ENCODE measurements around the gene MEGF11.

DNA sequence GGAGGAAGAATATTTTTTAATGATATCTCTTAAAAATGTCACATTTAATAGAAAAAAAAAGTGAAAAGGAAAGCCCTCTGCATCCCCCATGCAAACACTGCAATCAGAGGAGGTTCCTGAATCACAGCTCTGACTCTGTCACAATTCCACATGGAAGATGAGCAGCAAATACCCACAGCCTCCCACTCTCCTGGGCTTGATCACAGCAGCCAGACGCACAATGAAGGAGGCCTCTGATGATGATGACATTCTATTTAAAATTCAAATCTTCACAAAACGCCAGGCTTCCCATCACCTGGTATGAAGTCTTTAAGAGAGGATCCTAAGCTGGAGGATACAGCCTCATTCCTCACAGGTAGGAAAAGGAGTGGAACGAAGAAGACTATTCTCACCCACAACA, 30.7 kb upstream of the MEGF11 start:
- no peak for TF ChIP-seq CTCF (conservative IDR thresholded peaks at IDR 0.05; ENCODE audit: low read length)
- no peak for TF ChIP-seq EZH2phosphoT487 (IDR thresholded peaks at IDR 0.05; ENCODE audit: borderline replicate concordance, low read depth, low read length)
